ENCODE results near the gene RNF149.

DNA sequence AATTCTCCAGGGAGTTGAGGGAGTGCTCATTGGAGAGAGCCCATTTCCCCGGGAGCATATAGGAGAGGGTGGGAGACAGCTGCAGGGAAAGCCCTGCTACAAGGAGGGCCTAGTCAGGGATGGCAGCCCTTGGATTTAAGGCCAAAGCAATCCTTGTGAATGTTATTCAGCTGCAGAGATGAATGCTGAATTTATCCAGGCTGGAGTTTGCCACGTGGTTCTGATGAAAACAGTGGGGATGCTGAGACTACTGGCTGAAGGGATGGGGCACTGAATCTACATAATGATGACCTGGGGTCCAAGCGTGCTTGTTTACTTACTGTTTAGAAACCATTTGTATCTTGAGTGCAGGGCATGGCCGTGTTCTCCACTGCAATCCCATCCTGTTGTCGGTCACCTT is 35.6 kb upstream of the RNF149 start:
- TF ChIP-seq, protein P1, sequence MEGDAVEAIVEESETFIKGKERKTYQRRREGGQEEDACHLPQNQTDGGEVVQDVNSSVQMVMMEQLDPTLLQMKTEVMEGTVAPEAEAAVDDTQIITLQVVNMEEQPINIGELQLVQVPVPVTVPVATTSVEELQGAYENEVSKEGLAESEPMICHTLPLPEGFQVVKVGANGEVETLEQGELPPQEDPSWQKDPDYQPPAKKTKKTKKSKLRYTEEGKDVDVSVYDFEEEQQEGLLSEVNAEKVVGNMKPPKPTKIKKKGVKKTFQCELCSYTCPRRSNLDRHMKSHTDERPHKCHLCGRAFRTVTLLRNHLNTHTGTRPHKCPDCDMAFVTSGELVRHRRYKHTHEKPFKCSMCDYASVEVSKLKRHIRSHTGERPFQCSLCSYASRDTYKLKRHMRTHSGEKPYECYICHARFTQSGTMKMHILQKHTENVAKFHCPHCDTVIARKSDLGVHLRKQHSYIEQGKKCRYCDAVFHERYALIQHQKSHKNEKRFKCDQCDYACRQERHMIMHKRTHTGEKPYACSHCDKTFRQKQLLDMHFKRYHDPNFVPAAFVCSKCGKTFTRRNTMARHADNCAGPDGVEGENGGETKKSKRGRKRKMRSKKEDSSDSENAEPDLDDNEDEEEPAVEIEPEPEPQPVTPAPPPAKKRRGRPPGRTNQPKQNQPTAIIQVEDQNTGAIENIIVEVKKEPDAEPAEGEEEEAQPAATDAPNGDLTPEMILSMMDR (IDR thresholded peaks at IDR 0.05) = no peak
- TF ChIP-seq POLR2A (IDR thresholded peaks at IDR 0.05) (no peak), EP300 (IDR thresholded peaks at IDR 0.05; ENCODE audit: low read depth) (no peak), POLR2AphosphoS5 (IDR thresholded peaks at IDR 0.05) (no peak)
